K562 (cell line): ENCODE results near the gene MED29. TPM values are rescaled to one million over a fixed set of nuclear protein-coding genes. Genes with fewer than 3 reads are reported as not detected.

Experiments
- CCNT2 ChIP-seq: IDR thresholded peaks from 2 replicates; pipeline ENCODE4 v1.6.1; 2011; ENCODE audit warnings: borderline replicate concordance, low read depth, mild to moderate bottlenecking, moderate library complexity, mixed read lengths, low read length; ENCODE audit not compliant: insufficient read length; ENCODE audit errors: extremely low read depth
- CTCF ChIP-seq, 3 experiments: IDR thresholded peaks in 2 of 3; conservative IDR thresholded peaks in 1 of 3; 2 replicates each; pipeline ENCODE4 v1.5.1; 2011 to 2012; ENCODE audit warnings: low read length in 3 of 3, mild to moderate bottlenecking in 3 of 3, control low read depth in 2 of 3, improper control_type of control experiment in 1 of 3, inconsistent platforms in 1 of 3, low read depth in 1 of 3, mixed read lengths in 1 of 3, moderate library complexity in 1 of 3; ENCODE audit not compliant: insufficient read depth in 2 of 3
- E2F8 ChIP-seq: fragments of 450-650 bp; IDR thresholded peaks from 2 replicates; pipeline ENCODE4 v1.7.1; 2018; ENCODE audit warnings: mild to moderate bottlenecking, low read depth; ENCODE audit not compliant: partially characterized antibody
- ELF4 ChIP-seq: fragments of 450-650 bp; formaldehyde crosslinking; IDR thresholded peaks from 2 replicates; pipeline ENCODE4 v1.4.0; 2022; ENCODE audit warnings: missing genetic modification characterization
- MTA2 ChIP-seq: fragments of 450-650 bp; IDR thresholded peaks from 2 replicates; pipeline ENCODE4 v1.6.1; 2016; ENCODE audit warnings: low read depth
- NFIC ChIP-seq: fragments of 450-650 bp; IDR thresholded peaks from 2 replicates; pipeline ENCODE4 v1.6.1; 2017; ENCODE audit warnings: mild to moderate bottlenecking, inconsistent platforms
- PML ChIP-seq: IDR thresholded peaks from 2 replicates; pipeline ENCODE4 v1.6.1; 2012; ENCODE audit warnings: low read length, inconsistent platforms
- PRDM10 ChIP-seq: fragments of 450-650 bp; IDR thresholded peaks from 2 replicates; pipeline ENCODE4 v1.6.1; 2018; ENCODE audit not compliant: partially characterized antibody
- TFE3 ChIP-seq: fragments of 450-650 bp; formaldehyde crosslinking; IDR thresholded peaks from 2 replicates; pipeline ENCODE4 v1.4.0; 2020; ENCODE audit warnings: mild to moderate bottlenecking, mixed read lengths
- ZBTB12 ChIP-seq: fragments of 250-450 bp; sonication (Bioruptor Pico); IDR thresholded peaks from 2 replicates; pipeline ENCODE4 v1.4.0; 2020
- ZBTB34 ChIP-seq: fragments of 250-450 bp; sonication (Bioruptor Pico); IDR thresholded peaks from 2 replicates; pipeline ENCODE4 v1.8.0; 2021; ENCODE audit warnings: mild to moderate bottlenecking, moderate library complexity
- ZBTB8A ChIP-seq: fragments of 450-650 bp; IDR thresholded peaks from 2 replicates; pipeline ENCODE4 v1.6.1; 2018; ENCODE audit warnings: mild to moderate bottlenecking, moderate library complexity; ENCODE audit not compliant: partially characterized antibody
- ZNF224 ChIP-seq: sonication (generic); formaldehyde crosslinking; IDR thresholded peaks from 2 replicates; pipeline ENCODE4 v1.8.0; 2022; ENCODE audit warnings: mild to moderate bottlenecking, missing genetic modification reagents
- ZNF431 ChIP-seq: sonication (generic); formaldehyde crosslinking; IDR thresholded peaks from 2 replicates; pipeline ENCODE4 v1.8.0; 2022; ENCODE audit warnings: mild to moderate bottlenecking, missing genetic modification reagents
- ZNF561 ChIP-seq: fragments of 450-650 bp; formaldehyde crosslinking; conservative IDR thresholded peaks from 2 replicates; pipeline ENCODE4 v1.4.0; 2020; ENCODE audit warnings: mild to moderate bottlenecking, moderate library complexity
- ZNF644 ChIP-seq: fragments of 200-800 bp; sonication (Bioruptor generic); IDR thresholded peaks from 2 replicates; pipeline ENCODE4 v1.6.1; 2016; ENCODE audit warnings: low read depth, missing genetic modification characterization, missing compliant biosample characterization
- polyA plus RNA-seq, 8 experiments: library from polyadenylated mRNA; depleted of rRNA in 4 of 8; stranded (reverse) in 5 of 8; unstranded in 3 of 8; fragments of >200 nt; fragmentation: Nextera tagmentation in 2 of 8; fragmentation: Illumina TruSeq in 1 of 8; extraction: Ambion mirVana in 2 of 8; extraction: Trizol in 1 of 8; gene quantifications; 2 replicates each; pipeline versions ENCODE4 v1.2.1 to v1.2.3, GENCODE V29; 2011 to 2014; ENCODE audit warnings: inconsistent platforms in 1 of 8, missing spikeins in 1 of 8
- total RNA-seq, 7 experiments: library from RNA; depleted of rRNA in 6 of 7; stranded (reverse); fragments of >200 nt in 6 of 7; fragmentation: Illumina TruSeq in 2 of 7; extraction: Trizol in 2 of 7; gene quantifications; 2 replicates each; pipeline versions ENCODE4 v1.2.1 to v1.2.3, GENCODE V29; 2011 to 2021; ENCODE audit warnings: low replicate concordance in 1 of 7

Gene MED29
- total and polyA plus RNA-seq, 9 of the 15 experiments (the other 6 are each of a cell fraction or from before 2014, with no cell fraction given), result 1.8 to 22.6 (median 12.4) TPM

- TF ChIP-seq E2F8 (no peak), ZBTB8A (no peak), ZNF431 (peak; percentile 15; the same call in 1 of the 2 replicates), ELF4 (CRISPR knock-in tag) (no peak), ZBTB12 (CRISPR knock-in tag) (no peak), ZNF644 (tag) (no peak), PML (no peak), MTA2 (no peak), ZNF224 (CRISPR knock-in tag) (no peak), NFIC (no peak), ZNF561 (CRISPR knock-in tag) (0 out of 2 replicates have a peak, but pooled peaks have one; percentile 49), ZBTB34 (CRISPR knock-in tag) (no peak), CTCF (IDR thresholded peaks at IDR 0.05 in 2 of 3, conservative IDR thresholded peaks at IDR 0.05 in 1 of 3; ENCODE audit: insufficient read depth in 2 of 3, low read depth in 1 of 3, low read length in 3 of 3) (peak; percentile 86 to 97 (median 95)), PRDM10 (no peak), TFE3 (CRISPR knock-in tag) (no peak), CCNT2 (no peak)
Observed at GRCh38 chr19:39411832-39412099, 20.6 kb downstream of the MED29 start (continued).
